Smooth muscle cell (in vitro differentiated cells): ENCODE results near the gene FRMD4A. TPM values are rescaled to one million over a fixed set of nuclear protein-coding genes. Genes with fewer than 3 reads are reported as not detected.
"Not testable (repeated sequence)": the region's sequence is repeated elsewhere in the genome, so short reads cannot be mapped to it uniquely, and the experiment has no call there.

Source experiments
- DNase-seq: peaks from one replicate; lab custom pipeline; 2025; ENCODE audit not compliant: unreplicated experiment; lab: John Stamatoyannopoulos, UW
- H2AFZ ChIP-seq: fragments of 200-600 bp; sonication (generic); 2 replicates; pipeline ENCODE4 v1.6.0; 2016; ENCODE audit warnings: antibody characterized with exemption, low read depth, mild to moderate bottlenecking
- H3F3A ChIP-seq: fragments of 200-600 bp; sonication (generic); 2 replicates; pipeline ENCODE4 v1.6.0; 2017; ENCODE audit warnings: antibody characterized with exemption, low read depth
- H3K27ac ChIP-seq: fragments of 200-600 bp; sonication (generic); 2 replicates; pipeline ENCODE4 v1.5.1; 2016; ENCODE audit warnings: low read depth, mild to moderate bottlenecking
- H3K27me3 ChIP-seq: fragments of 200-600 bp; sonication (generic); 2 replicates; pipeline ENCODE4 v1.6.1; 2016; ENCODE audit warnings: low read depth, mild to moderate bottlenecking
- H3K36me3 ChIP-seq: fragments of 200-600 bp; sonication (generic); 2 replicates; pipeline ENCODE4 v1.5.1; 2016; ENCODE audit warnings: low read depth
- H3K4me1 ChIP-seq: fragments of 200-600 bp; sonication (generic); 2 replicates; pipeline ENCODE4 v1.5.1; 2016; ENCODE audit warnings: low read depth
- H3K4me2 ChIP-seq: fragments of 200-600 bp; sonication (generic); 2 replicates; pipeline ENCODE4 v1.6.0; 2016; ENCODE audit warnings: mild to moderate bottlenecking
- H3K4me3 ChIP-seq: fragments of 200-600 bp; sonication (generic); 2 replicates; pipeline ENCODE4 v1.5.1; 2016; ENCODE audit warnings: mild to moderate bottlenecking
- H3K79me2 ChIP-seq: fragments of 200-600 bp; sonication (generic); 2 replicates; pipeline ENCODE4 v1.6.0; 2016; ENCODE audit warnings: low read depth, mild to moderate bottlenecking
- H3K9ac ChIP-seq: fragments of 200-600 bp; sonication (generic); 2 replicates; pipeline ENCODE4 v1.6.0; 2016; ENCODE audit warnings: low read depth
- H3K9me3 ChIP-seq: fragments of 200-600 bp; sonication (generic); replicated peaks from 2 replicates; pipeline ENCODE4 v1.5.1; 2016; ENCODE audit warnings: low read depth
- H4K20me1 ChIP-seq: fragments of 200-600 bp; sonication (generic); 2 replicates; pipeline ENCODE4 v1.6.0; 2016; ENCODE audit warnings: low read depth
- WGBS: methylation state at CpG from one replicate; pipeline ENCODE4 v1.1.7; 2016; ENCODE audit warnings: low lambda C conversion rate; 5-methylcytosine and 5-hydroxymethylcytosine counted together
- polyA plus RNA-seq: library from polyadenylated mRNA; unstranded; fragments of >200 nt; fragmentation: Nextera tagmentation; extraction: Ambion mirVana; gene quantifications from 2 replicates; pipeline ENCODE4 v1.2.1, GENCODE V29; 2016
- total RNA-seq: library from RNA; depleted of rRNA; stranded (reverse); fragments of >200 nt; gene quantifications from 2 replicates; pipeline ENCODE4 v1.2.3, GENCODE V29; 2014
- TF ChIP-seq, protein P1 (sequence below): fragments of 200-600 bp; sonication (generic); IDR thresholded peaks from 2 replicates; pipeline ENCODE4 v1.5.1; 2017; ENCODE audit warnings: borderline replicate concordance, mild to moderate bottlenecking, antibody characterized with exemption; ENCODE audit not compliant: insufficient read depth, poor library complexity, severe bottlenecking

Gene FRMD4A
- total and polyA plus RNA-seq, 2 experiments from 2014 or later: 3.0 to 5.4 TPM

DNA sequence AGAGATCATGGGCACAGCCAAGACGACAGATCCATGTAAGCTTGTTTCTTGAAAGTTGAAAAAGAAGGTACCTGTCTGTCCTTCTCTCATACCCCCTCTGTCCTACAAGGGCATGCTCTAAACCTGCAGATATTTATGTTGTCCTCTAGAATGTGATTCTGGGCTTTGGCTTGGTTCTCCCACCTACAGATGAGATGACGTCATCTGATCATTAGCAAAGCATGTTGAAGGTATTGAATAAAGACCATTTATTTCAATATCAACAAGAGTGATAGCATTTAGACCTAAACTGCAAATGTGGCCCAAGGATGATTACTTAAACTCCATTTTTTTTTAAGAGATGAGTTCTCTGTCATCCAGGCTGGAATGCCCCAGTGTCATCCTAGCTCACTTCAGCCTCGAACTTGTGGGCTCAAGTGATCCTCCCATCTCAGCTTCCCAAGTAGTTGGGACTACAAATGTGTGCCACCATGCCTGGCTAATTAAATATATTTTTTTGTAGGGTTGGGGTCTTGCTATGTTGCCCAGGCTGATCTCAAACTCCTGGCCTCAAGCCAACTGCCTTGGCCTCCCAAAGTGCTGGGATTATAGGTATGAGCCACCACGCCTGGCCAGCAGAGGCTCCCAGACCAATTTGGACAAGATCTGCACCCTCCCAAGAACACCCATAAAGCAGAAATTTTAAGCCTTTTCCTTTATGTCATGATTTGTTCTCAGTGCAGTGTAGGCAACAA lies 559.8 kb downstream of the FRMD4A start:
- TF ChIP-seq, protein P1, sequence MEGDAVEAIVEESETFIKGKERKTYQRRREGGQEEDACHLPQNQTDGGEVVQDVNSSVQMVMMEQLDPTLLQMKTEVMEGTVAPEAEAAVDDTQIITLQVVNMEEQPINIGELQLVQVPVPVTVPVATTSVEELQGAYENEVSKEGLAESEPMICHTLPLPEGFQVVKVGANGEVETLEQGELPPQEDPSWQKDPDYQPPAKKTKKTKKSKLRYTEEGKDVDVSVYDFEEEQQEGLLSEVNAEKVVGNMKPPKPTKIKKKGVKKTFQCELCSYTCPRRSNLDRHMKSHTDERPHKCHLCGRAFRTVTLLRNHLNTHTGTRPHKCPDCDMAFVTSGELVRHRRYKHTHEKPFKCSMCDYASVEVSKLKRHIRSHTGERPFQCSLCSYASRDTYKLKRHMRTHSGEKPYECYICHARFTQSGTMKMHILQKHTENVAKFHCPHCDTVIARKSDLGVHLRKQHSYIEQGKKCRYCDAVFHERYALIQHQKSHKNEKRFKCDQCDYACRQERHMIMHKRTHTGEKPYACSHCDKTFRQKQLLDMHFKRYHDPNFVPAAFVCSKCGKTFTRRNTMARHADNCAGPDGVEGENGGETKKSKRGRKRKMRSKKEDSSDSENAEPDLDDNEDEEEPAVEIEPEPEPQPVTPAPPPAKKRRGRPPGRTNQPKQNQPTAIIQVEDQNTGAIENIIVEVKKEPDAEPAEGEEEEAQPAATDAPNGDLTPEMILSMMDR: no peak
- no peaks in the 10 kb centered on the region for H4K20me1 ChIP-seq
- DNase-seq: no peak
- H3K4me1 ChIP-seq: no peaks in the 10 kb centered on the region
- H3K4me2 ChIP-seq: no peak overlapping the region
- no peak overlapping the region for H2AFZ ChIP-seq
- no peaks in the 10 kb centered on the region for H3K27me3 ChIP-seq
- 94% methylated on average over 4 of the region's 4 CpGs for WGBS
- no peaks in the 10 kb centered on the region for H3K36me3 ChIP-seq
- no peak overlapping the region for H3K4me3 ChIP-seq
- H3F3A ChIP-seq: no peaks in the 10 kb centered on the region
- no peak overlapping the region for H3K27ac ChIP-seq
- H3K79me2 ChIP-seq: no peaks in the 10 kb centered on the region
- no peaks in the 10 kb centered on the region for H3K9me3 ChIP-seq
- no peak overlapping the region for H3K9ac ChIP-seq

DNA sequence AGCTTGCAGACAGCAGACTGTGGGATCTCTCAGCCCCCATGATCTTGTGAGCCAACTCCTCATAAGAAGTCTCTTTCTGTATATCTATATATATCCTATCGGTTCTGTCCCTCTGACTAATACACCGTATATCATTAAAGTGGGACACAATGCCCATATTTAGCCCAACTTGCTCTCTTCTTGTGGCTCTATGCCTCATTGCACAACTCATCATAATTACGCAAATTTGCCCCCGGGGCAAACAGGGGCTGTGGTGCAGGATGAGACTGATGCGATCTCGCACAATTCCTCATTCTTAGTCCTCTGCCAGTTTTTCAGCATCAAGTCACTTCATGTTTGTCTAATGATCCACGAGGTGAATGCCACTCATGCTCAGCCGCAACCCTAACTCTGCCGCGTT lies 560.8 kb downstream of the FRMD4A start:
- no peaks in the 10 kb centered on the region for H3K36me3 ChIP-seq
- 72% methylated on average over 10 of the region's 10 CpGs for WGBS
- no peak overlapping the region for H3K27ac ChIP-seq
- TF ChIP-seq, protein P1: no peak
- H3K4me2 ChIP-seq: no peak overlapping the region
- no peaks in the 10 kb centered on the region for H3K79me2 ChIP-seq
- no peak overlapping the region for H3K4me3 ChIP-seq
- H2AFZ ChIP-seq: no peak overlapping the region
- no peaks in the 10 kb centered on the region for H4K20me1 ChIP-seq
- no peak for DNase-seq
- no peaks in the 10 kb centered on the region for H3K27me3 ChIP-seq
- H3F3A ChIP-seq: no peaks in the 10 kb centered on the region
- H3K9ac ChIP-seq: no peak overlapping the region
- H3K4me1 ChIP-seq: no peaks in the 10 kb centered on the region
- H3K9me3 ChIP-seq: no peaks in the 10 kb centered on the region

DNA sequence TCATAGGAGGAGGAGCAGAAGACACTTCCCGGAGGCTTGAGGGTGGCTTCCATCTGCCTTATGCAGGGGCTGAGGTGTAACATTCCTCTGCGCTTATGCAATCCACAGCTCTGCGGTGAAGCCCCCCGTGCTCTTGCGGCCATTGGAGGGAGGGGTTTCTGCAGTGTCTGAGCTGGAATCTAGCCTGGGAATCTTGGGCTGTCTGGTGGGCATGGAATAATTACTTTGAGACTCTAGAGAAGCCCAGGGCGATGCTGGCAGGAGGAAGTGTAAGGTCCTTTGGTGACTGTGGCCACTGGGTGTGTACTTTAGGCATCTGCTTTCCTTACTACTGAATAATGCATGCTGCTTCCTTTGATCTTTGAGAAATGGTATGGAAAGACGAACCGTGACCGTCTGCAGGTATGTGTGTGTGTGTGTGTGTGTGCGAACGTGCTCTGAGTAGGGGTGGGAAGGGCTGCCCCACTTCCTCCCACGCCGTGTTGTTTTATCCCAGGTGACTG lies 563.0 kb downstream of the FRMD4A start:
- Histone ChIP-seq H3K27me3 (no peaks in the 10 kb centered on the region), H3K79me2 (no peaks in the 10 kb centered on the region), H3K4me2 (no peak overlapping the region), H3K4me3 (no peak overlapping the region), H3K36me3 (no peaks in the 10 kb centered on the region), H3K4me1 (no peaks in the 10 kb centered on the region), H4K20me1 (no peaks in the 10 kb centered on the region), H3F3A (no peaks in the 10 kb centered on the region), H2AFZ (no peak overlapping the region), H3K27ac (no peak overlapping the region), H3K9me3 (no peaks in the 10 kb centered on the region), H3K9ac (no peak overlapping the region)
- TF ChIP-seq, protein P1: no peak
- no peak for DNase-seq
- 58% methylated on average over 13 of the region's 13 CpGs for WGBS

DNA sequence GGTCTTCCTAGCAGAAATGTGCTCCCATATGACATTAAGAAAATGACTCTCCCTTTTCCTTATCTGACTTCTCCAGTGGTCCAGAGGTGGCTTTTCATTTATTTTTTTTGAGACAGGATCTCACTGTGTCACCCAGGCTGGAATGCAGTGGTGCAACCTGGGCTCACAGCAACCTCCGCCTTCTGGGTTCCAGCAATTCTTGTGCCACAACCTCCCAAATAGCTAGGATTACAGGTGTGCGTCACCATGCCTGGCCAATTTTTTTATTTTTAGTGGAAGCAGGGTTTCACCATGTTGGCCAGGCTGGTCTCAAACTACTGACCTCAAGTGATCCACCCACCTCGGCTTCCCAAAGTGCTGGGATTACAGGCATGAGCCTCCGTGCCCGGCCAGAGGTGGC lies 563.6 kb downstream of the FRMD4A start:
- not testable (repeated sequence) for H3F3A ChIP-seq, H2AFZ ChIP-seq, H4K20me1 ChIP-seq, H3K9me3 ChIP-seq, H3K9ac ChIP-seq, H3K4me1 ChIP-seq, H3K27me3 ChIP-seq, DNase-seq, H3K4me3 ChIP-seq, H3K36me3 ChIP-seq, H3K79me2 ChIP-seq, H3K27ac ChIP-seq, H3K4me2 ChIP-seq
- 91% methylated on average over 5 of the region's 5 CpGs for WGBS
